Neuronal stem cell (in vitro differentiated cells): ENCODE measurements around the gene AKAP7.

Source experiments
- DNase-seq: peaks from one replicate; pipeline ENCODE4 v3.0.0-alpha.2; 2013; ENCODE audit warnings: low spot score
- H2AFZ ChIP-seq: one replicate; pipeline ENCODE4 v1.6.1; 2013; ENCODE audit warnings: mild to moderate bottlenecking, low read length, inconsistent platforms
- H2AK5ac ChIP-seq: 2 replicates; pipeline ENCODE4 v1.6.1; 2013; ENCODE audit warnings: low read depth, mild to moderate bottlenecking, inconsistent platforms, low read length, moderate library complexity, mixed read lengths
- H2BK120ac ChIP-seq: 2 replicates; pipeline ENCODE4 v1.6.1; 2013; ENCODE audit warnings: low read depth, mild to moderate bottlenecking, inconsistent platforms, low read length, moderate library complexity, mixed read lengths
- H2BK12ac ChIP-seq: one replicate; pipeline ENCODE4 v1.6.1; 2013; ENCODE audit warnings: low read length, inconsistent platforms
- H2BK15ac ChIP-seq: 2 replicates; pipeline ENCODE4 v1.6.1; 2013; ENCODE audit warnings: mild to moderate bottlenecking, low read length, inconsistent platforms, mixed read lengths
- H2BK5ac ChIP-seq: one replicate; pipeline ENCODE4 v1.6.1; 2013; ENCODE audit warnings: inconsistent platforms, mild to moderate bottlenecking, low read length, moderate library complexity
- H3K14ac ChIP-seq: one replicate; pipeline ENCODE4 v1.6.1; 2013; ENCODE audit warnings: low read length, inconsistent platforms
- H3K18ac ChIP-seq: 2 replicates; pipeline ENCODE4 v1.6.1; 2013; ENCODE audit warnings: low read length, inconsistent platforms
- H3K23ac ChIP-seq: 2 replicates; pipeline ENCODE4 v1.6.1; 2013; ENCODE audit warnings: low read depth, mild to moderate bottlenecking, mixed read lengths, low read length, inconsistent platforms; ENCODE audit not compliant: poor library complexity
- H3K27ac ChIP-seq: replicated peaks from 3 replicates; pipeline ENCODE4 v1.5.1; 2013; ENCODE audit warnings: low read length, inconsistent platforms
- H3K27me3 ChIP-seq, 3 experiments: 2 replicates each; pipeline ENCODE4 v1.6.1; 2013; ENCODE audit warnings: low read length in 3 of 3, mild to moderate bottlenecking in 2 of 3, inconsistent platforms in 1 of 3, low read depth in 1 of 3, mixed read lengths in 1 of 3, moderate library complexity in 1 of 3; ENCODE audit not compliant: control insufficient read depth in 3 of 3, insufficient read depth in 3 of 3
- H3K36me3 ChIP-seq, 2 donors: replicated peaks in 1 of 2; 2 replicates each; pipeline ENCODE4 v1.6.1; 2013; ENCODE audit warnings: low read length in 2 of 2; ENCODE audit not compliant: control insufficient read depth in 2 of 2, insufficient read depth in 2 of 2
- H3K4ac ChIP-seq: 2 replicates; pipeline ENCODE4 v1.6.1; 2013; ENCODE audit warnings: inconsistent platforms, mild to moderate bottlenecking, low read length, moderate library complexity
- H3K4me1 ChIP-seq, 2 donors: 1 replicate in 1 of 2; 2 replicates in 1 of 2; pipeline ENCODE4 v1.6.1; 2013; ENCODE audit warnings: low read length in 2 of 2, low read depth in 1 of 2; ENCODE audit not compliant: control insufficient read depth in 2 of 2, insufficient read depth in 1 of 2
- H3K4me2 ChIP-seq: one replicate; pipeline ENCODE4 v1.6.1; 2013; ENCODE audit warnings: mild to moderate bottlenecking, low read length, inconsistent platforms; ENCODE audit not compliant: insufficient read depth, poor library complexity, severe bottlenecking
- H3K4me3 ChIP-seq, 2 donors: 2 replicates each; pipeline ENCODE4 v1.5.1; 2013; ENCODE audit warnings: low read length in 2 of 2, mild to moderate bottlenecking in 2 of 2, inconsistent platforms in 1 of 2, moderate library complexity in 1 of 2
- H3K79me1 ChIP-seq: one replicate; pipeline ENCODE4 v1.6.1; 2013; ENCODE audit warnings: low read depth, mild to moderate bottlenecking, inconsistent platforms, low read length, moderate library complexity
- H3K9ac ChIP-seq: one replicate; pipeline ENCODE4 v1.6.1; 2013; ENCODE audit warnings: mild to moderate bottlenecking, low read depth, low read length, inconsistent platforms; ENCODE audit not compliant: poor library complexity
- H3K9me3 ChIP-seq, 2 donors: replicated peaks in 1 of 2; 2 replicates each; pipeline versions ENCODE3 to v1.6.1; 2013; ENCODE audit warnings: low read length in 2 of 2, mild to moderate bottlenecking in 2 of 2, inconsistent platforms in 1 of 2, low read depth in 1 of 2, mixed read lengths in 1 of 2, moderate library complexity in 1 of 2; ENCODE audit not compliant: control insufficient read depth in 2 of 2, insufficient read depth in 1 of 2
- H4K8ac ChIP-seq: one replicate; pipeline ENCODE4 v1.6.1; 2013; ENCODE audit warnings: low read depth, mild to moderate bottlenecking, inconsistent platforms, low read length, moderate library complexity
- H4K91ac ChIP-seq: one replicate; pipeline ENCODE4 v1.6.1; 2013; ENCODE audit warnings: low read length, low read depth, mild to moderate bottlenecking, inconsistent platforms; ENCODE audit not compliant: poor library complexity
- WGBS, 2 donors: extraction: QIAGEN DNeasy Blood & Tissue Kit; methylation state at CpG; one replicate each; pipeline ENCODE4 v1.1.7; 2013; ENCODE audit warnings: missing lambda C conversion rate in 2 of 2, mixed read lengths in 1 of 2; ENCODE audit not compliant: insufficient read length in 2 of 2, insufficient replicate concordance in 1 of 2; ENCODE audit errors: extremely low coverage in 2 of 2; 5-methylcytosine and 5-hydroxymethylcytosine counted together

Gene AKAP7

GRCh38 chr6:131283466-131284175 lies 148.4 kb downstream of the AKAP7 start:
- Histone ChIP-seq H2BK5ac (no peak overlapping the region), H4K91ac (no peak overlapping the region), H3K27ac (no peak overlapping the region), H2AFZ (no peak overlapping the region), H4K8ac (no peak overlapping the region), H3K27me3 (no peaks in the 10 kb centered on the region), H3K79me1 (no peaks in the 10 kb centered on the region), H3K9me3 (no peaks in the 10 kb centered on the region), H3K18ac (no peak overlapping the region), H2BK120ac (no peak overlapping the region), H3K14ac (no peak overlapping the region), H3K23ac (no peak overlapping the region), H3K4ac (no peak overlapping the region), H2BK12ac (no peak overlapping the region), H3K9ac (no peak overlapping the region), H3K4me1 (peaks cover 7 to 24% of the 10 kb centered on the region in 2 donors), H3K4me3 (no peak overlapping the region), H3K4me2 (no peak overlapping the region), H3K36me3 (no peaks in the 10 kb centered on the region), H2AK5ac (no peak overlapping the region), H2BK15ac (no peak overlapping the region)
- no CpG with 5 or more reads among the region's 7 CpGs for WGBS, 2 donors
- no peak for DNase-seq

- Histone ChIP-seq H2BK15ac (no peak overlapping the region), H2AK5ac (no peak overlapping the region), H3K23ac (no peak overlapping the region), H3K18ac (no peak overlapping the region), H3K9me3 (no peaks in the 10 kb centered on the region), H2AFZ (no peak overlapping the region), H3K27ac (no peak overlapping the region), H3K36me3 (no peaks in the 10 kb centered on the region), H3K9ac (no peak overlapping the region), H3K27me3 (no peaks in the 10 kb centered on the region), H3K4ac (no peak overlapping the region), H3K4me1 (peaks cover 4 to 18% of the 10 kb centered on the region in 2 donors), H3K4me2 (no peak overlapping the region), H4K91ac (no peak overlapping the region), H3K14ac (no peak overlapping the region), H4K8ac (no peak overlapping the region), H2BK12ac (no peak overlapping the region), H3K4me3 (no peak overlapping the region), H2BK120ac (no peak overlapping the region), H3K79me1 (no peaks in the 10 kb centered on the region), H2BK5ac (no peak overlapping the region)
- WGBS, 2 donors: no CpG with 5 or more reads among the region's 1 CpG
- no peak for DNase-seq
Observed at GRCh38 chr6:131285548-131285947, 150.3 kb downstream of the AKAP7 start.

GRCh38 chr6:131286469-131287040 lies 151.3 kb downstream of the AKAP7 start:
- Histone ChIP-seq H3K18ac (no peak overlapping the region), H3K4me1 (peaks cover 5 to 14% of the 10 kb centered on the region in 2 donors), H2BK120ac (no peak overlapping the region), H2BK5ac (no peak overlapping the region), H4K8ac (no peak overlapping the region), H3K4me2 (no peak overlapping the region), H2BK12ac (no peak overlapping the region), H3K9ac (no peak overlapping the region), H3K14ac (no peak overlapping the region), H2BK15ac (no peak overlapping the region), H3K27ac (no peak overlapping the region), H3K36me3 (no peaks in the 10 kb centered on the region), H3K27me3 (no peaks in the 10 kb centered on the region), H4K91ac (no peak overlapping the region), H3K4me3 (no peak overlapping the region), H3K79me1 (no peaks in the 10 kb centered on the region), H3K9me3 (no peaks in the 10 kb centered on the region), H2AFZ (no peak overlapping the region), H3K4ac (no peak overlapping the region), H3K23ac (no peak overlapping the region), H2AK5ac (no peak overlapping the region)
- no CpG with 5 or more reads among the region's 2 CpGs for WGBS, 2 donors
- no peak for DNase-seq

GRCh38 chr6:131288214-131288613 lies 152.9 kb downstream of the AKAP7 start:
- H2BK12ac ChIP-seq: no peak overlapping the region
- H3K36me3 ChIP-seq: no peaks in the 10 kb centered on the region
- no peak overlapping the region for H3K9ac ChIP-seq
- no peak overlapping the region for H4K91ac ChIP-seq
- no peak overlapping the region for H3K27ac ChIP-seq
- no peak overlapping the region for H3K4me3 ChIP-seq
- no peak overlapping the region for H3K18ac ChIP-seq
- H2AK5ac ChIP-seq: no peak overlapping the region
- no peak overlapping the region for H2AFZ ChIP-seq
- no peak overlapping the region for H2BK5ac ChIP-seq
- no peaks in the 10 kb centered on the region for H3K79me1 ChIP-seq
- no CpG with 5 or more reads among the region's 2 CpGs for WGBS, 2 donors
- H3K4me2 ChIP-seq: no peak overlapping the region
- no peak overlapping the region for H2BK120ac ChIP-seq
- H3K14ac ChIP-seq: no peak overlapping the region
- no peak overlapping the region for H2BK15ac ChIP-seq
- H3K27me3 ChIP-seq: no peaks in the 10 kb centered on the region
- H3K9me3 ChIP-seq: no peaks in the 10 kb centered on the region
- no peak overlapping the region for H3K4ac ChIP-seq
- H3K4me1 ChIP-seq: peaks cover 10 to 17% of the 10 kb centered on the region in 2 donors
- H4K8ac ChIP-seq: no peak overlapping the region
- DNase-seq: no peak
- H3K23ac ChIP-seq: no peak overlapping the region
